A172 (cell line): ENCODE measurements around the gene EMC6. TPM values are rescaled to one million over a fixed set of nuclear protein-coding genes. Genes with fewer than 3 reads are reported as not detected.
"Not testable (repeated sequence)": the region's sequence is repeated elsewhere in the genome, so short reads cannot be mapped to it uniquely, and the experiment has no call there.

ENCODE experiments used
- DNase-seq: peaks from one replicate; pipeline ENCODE4 v3.0.0-alpha.2; 2015; ENCODE audit warnings: low spot score
- total RNA-seq: library from RNA; depleted of rRNA; stranded (reverse); fragments of >200 nt; shearing (Covaris generic); gene quantifications from 2 replicates; pipeline ENCODE4 v1.2.3, GENCODE V29; 2014

Gene EMC6
- total RNA-seq, 1 experiment from 2014 or later: 43.4 TPM

GRCh38 chr17:3681057-3681456 is 12.4 kb downstream of the EMC6 start:
- DNase-seq: no peak

- DNase-seq: no peak
Measured at GRCh38 chr17:3681565-3681964, 13.0 kb downstream of the EMC6 start.

GRCh38 chr17:3682033-3682432 is 13.4 kb downstream of the EMC6 start:
- no peak for DNase-seq

- peak; percentile 37 for DNase-seq
Measured at GRCh38 chr17:3683054-3683511, 14.5 kb downstream of the EMC6 start.

GRCh38 chr17:3685174-3685573 is 16.6 kb downstream of the EMC6 start:
- DNase-seq: no peak

- DNase-seq: no peak
Measured at GRCh38 chr17:3688027-3688553, 19.5 kb downstream of the EMC6 start.

DNA sequence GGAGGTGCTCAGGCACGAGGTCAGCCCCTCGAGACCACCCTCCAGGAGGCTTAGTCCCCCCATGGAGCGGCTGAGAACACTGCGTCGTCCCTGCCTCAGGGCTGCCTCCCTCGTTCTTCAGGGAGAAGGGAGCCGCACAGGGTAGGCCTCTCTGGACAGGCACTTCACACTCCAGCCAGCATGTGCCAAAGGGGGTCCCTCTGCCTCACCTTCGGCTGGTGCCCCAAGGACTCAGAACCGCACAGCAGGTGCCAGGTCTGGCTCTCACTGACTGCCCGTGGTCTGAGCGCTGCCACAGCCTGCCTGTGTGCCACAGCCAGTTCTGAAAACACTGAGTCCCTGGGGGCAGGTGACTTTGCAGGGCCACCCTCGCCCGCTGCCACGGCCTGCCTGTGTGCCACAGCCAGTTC is 20.2 kb downstream of the EMC6 start:
- no peak for DNase-seq

DNA sequence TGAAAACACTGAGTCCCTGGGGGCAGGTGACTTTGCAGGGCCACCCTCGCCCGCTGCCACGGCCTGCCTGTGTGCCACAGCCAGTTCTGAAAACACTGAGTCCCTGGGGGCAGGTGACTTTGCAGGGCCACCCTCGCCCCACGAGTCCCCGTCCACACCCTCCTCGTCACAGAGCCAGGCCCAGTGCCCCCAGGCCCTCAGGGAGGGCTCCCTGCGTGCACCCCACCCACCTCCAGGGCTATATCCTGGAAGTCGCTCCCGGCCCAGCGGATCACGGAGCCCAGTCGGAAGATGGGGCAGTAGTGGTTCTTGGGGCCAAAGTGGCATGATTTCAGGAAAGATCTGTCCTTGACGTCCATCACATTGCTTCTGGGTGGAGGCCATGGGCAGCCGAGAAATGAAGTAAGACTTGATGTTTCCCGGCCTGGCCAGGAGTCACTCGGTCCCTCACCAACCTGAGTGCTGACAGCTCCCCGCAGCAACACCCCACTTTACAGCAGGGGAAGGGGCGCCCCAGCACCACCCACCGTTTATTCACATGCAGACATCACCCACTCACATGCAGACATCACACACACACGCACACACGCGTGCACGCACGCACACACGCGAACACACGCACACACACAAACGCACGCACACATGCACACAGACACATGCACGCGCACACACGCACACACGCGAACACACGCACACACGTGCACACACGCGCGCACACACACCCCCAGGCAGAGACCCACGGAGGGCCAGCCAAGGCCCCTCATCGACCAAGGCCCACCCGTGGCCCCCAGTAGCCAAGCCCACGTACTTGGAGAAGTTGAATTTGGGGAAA is 20.9 kb downstream of the EMC6 start:
- DNase-seq: no peak

DNA sequence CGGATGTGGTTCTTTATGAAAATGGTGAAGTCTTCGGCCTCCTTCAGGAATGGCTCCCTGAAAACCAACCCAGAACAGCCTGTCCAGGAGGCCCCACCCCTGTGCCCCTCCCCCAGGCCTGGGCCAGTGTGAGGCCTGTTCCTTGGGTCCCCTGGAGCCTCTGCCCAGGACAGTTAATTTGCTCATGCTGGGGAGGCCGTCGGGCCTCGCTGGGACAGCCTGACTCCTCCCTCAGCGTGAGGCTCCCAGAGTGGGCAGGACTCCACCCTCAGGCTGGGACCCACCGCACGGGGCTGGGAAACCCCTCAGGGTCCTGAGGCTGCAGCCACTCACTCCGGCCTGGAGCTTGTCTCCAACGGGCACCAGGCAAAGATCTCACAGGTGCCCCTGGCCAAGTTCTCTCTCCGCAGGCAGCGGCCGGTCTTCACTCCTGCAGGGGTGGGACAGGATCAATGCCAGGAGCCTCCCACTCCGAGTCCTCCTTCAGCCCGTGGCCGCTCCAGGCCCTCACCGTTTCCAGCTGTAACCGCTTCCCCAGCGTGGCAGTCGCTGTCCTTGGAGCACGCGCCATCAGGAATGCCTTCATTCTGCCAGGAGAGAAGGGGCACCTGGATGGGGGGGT is 21.6 kb downstream of the EMC6 start:
- no peak for DNase-seq

GRCh38 chr17:3691617-3692067 is 23.0 kb downstream of the EMC6 start:
- no peak for DNase-seq

DNA sequence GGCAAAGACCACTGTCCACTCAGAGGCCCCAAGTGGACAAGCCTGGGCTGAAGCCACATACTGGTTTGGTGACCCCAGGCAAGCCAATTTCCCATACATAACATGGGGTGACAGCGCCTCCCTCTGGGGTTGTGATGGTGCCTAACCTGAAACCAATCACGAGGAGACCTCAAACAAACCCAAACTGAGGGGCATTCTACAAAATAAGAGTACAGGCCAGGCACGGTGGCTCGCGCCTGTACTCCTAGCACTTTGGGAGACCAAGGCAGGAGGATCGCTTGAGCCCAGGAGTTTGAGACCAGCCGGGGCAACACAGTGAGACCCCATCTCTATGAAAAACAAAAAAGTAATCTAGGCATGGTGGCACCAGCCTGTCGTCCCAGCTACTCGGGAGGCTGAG is 23.7 kb downstream of the EMC6 start:
- no peak for DNase-seq

DNA sequence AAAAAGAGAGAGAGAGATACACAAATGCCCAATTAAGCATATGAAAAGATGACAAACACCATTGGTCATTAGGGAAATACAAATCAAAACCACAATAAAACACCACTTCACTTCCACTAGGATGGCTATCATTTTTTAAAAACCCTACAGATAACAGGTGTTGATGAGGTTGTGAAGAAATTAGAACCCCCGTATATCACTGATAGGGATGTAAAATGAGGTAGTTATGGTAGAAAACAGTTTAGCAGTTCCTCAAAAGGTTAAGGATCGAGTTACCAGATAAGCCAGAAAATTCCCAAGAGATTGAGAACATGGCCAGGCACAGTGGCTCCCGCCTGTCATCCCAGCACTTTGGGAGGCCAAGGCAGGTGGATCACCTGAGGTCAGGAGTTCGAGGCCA is 24.5 kb downstream of the EMC6 start:
- DNase-seq: no peak

DNA sequence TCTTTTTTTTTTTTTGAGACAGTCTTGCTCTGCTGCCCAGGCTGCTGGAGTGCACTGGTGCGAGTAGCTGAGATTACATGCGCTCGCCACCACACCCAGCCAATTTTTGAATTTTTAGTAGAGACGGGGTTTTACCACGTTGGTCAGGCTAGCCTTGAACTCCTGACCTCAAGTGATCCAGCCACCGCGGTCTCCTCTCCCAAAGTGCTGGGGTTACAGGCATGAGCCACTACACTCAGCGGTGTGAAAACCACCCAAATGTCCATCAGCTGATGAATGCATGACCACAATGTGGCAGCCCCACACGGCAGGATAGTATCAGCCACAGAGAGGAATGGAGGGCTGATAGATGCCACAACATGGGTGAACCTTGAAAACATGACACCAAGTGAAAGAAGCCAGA is 25.2 kb downstream of the EMC6 start:
- peak; percentile 28 for DNase-seq

DNA sequence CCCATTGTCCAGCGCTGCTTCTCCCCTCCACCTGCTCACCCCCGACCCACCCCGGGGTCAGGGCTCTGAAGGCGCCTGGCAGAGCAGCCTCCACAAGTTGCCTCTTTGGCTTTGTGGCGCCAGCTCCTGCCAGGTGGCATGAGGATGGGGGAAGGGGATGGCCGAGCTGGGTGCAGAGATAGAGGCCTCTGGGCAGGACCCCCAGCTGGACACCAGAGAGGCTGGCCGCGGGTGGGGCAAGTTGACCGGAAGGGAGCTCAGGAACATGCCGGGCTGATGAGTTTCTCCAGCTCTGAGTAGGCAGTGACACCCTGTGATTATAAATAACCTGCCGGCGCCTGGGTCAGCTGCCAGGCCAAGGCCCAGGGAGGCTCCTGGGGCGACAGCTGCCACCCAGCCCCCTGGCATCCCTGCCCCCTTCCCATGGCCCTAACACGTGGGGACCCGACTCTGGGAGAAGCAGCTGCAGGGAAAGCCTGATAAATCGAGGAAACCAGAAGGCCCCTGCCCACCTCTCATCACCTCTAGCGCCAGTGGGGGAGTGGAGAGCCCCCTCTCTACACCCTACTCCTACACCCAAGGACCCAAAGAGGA is 26.6 kb downstream of the EMC6 start:
- DNase-seq: peak; percentile 75

GRCh38 chr17:3695723-3696411 is 27.3 kb downstream of the EMC6 start, which contains the start of gene P2RX5:
TSS of gene P2RX5 (minus strand) at chr17:3696155. CDS start at chr17:3696005, 150 bp downstream.
- DNase-seq: no peak

DNA sequence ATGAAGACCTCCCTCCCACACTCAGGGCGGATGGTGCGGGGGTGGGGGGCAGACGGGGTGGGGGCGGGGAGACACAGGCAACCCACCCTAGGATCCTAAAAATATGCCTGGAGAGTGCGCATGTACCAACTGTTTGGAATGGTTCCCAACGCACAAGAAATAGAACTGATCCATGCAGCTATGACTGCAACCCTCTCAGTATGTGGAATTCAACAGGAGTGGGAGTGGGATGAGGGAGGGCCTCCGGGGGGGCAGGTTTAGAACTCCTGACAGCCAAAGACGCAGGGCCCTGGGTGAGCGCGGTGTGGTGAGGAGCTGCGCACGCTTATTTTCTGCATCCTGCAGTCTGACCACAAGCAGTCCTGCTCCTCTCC is 28.5 kb downstream of the EMC6 start:
- no peak for DNase-seq

- no peak for DNase-seq
Measured at GRCh38 chr17:3698139-3698538, 29.5 kb downstream of the EMC6 start.

- no peak for DNase-seq
Measured at GRCh38 chr17:3699951-3700350, 31.3 kb downstream of the EMC6 start.

- DNase-seq: not testable (repeated sequence)
Measured at GRCh38 chr17:3702041-3702539, 33.5 kb downstream of the EMC6 start.

- DNase-seq: no peak
Measured at GRCh38 chr17:3704931-3705717, 36.5 kb downstream of the EMC6 start.

DNA sequence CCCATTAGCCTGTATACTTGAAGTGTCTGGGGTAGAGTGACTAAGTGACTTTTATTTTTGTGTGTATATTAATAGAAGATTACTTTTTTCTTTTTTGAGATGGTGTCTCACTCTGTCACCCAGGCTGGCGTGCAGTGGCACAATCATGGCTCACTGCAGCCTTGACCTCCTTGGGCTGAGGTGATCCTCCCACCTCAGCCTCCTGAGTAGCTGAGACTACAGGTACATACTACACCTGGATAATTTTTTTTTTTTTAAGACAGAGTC is 37.0 kb downstream of the EMC6 start:
- DNase-seq: not testable (repeated sequence)
